SH-SY5Y (cell line): ENCODE measurements around the gene ZRSR2.

ENCODE experiments used
- GATA2 ChIP-seq: IDR thresholded peaks from 2 replicates; pipeline ENCODE4 v1.6.1; 2011; ENCODE audit warnings: mild to moderate bottlenecking, low read depth, low read length
- GATA3 ChIP-seq: IDR thresholded peaks from 2 replicates; pipeline ENCODE4 v1.6.1; 2011; ENCODE audit warnings: low read depth, mild to moderate bottlenecking, low read length, moderate library complexity

DNA sequence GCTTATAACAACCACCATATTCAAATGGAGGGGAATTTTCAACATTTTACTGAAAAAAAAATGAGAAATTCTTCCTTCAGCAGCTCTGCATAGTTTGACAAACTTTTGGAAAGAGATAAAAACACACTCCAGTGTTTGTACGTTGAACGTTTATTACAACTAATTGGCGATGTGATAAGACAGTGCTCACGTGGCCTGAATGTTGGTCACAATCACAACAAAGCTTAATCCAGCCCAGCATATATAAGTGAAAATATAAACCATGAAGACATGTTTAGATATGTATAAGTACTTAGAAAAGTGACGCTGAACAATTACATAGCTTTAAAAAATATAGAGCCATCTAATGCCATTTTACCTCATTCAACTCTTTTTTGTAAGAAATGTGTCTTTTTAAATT lies 35.7 kb downstream of the ZRSR2 start:
- TF ChIP-seq GATA3 (no peak), GATA2 (no peak)
